ENCODE measurements around the gene SLC26A9. TPM values are rescaled to one million over a fixed set of nuclear protein-coding genes. Genes with fewer than 3 reads are reported as not detected.
A peak's percentile ranks its signal among the peaks of the same experiment; 100 is the strongest.

Gene SLC26A9
- total RNA-seq, 1 donor from 2014 or later: 2.9 TPM

GRCh38 chr1:205940710-205941109, 2.5 kb downstream of the SLC26A9 start:
- no peaks in the 10 kb centered on the region for H3K36me3 Mint-ChIP-seq (ENCODE audit: insufficient read depth)

GRCh38 chr1:205939690-205940330, 3.4 kb downstream of the SLC26A9 start:
- peak; percentile 60 for TF ChIP-seq CTCF (IDR thresholded peaks at IDR 0.05; ENCODE audit: unreplicated experiment)
- peak; percentile 43 for DNase-seq (ENCODE audit: low spot score, unreplicated experiment)
- peaks cover 47% of the 10 kb centered on the region for H3K4me1 Mint-ChIP-seq (ENCODE audit: low read depth)
- no peak overlapping the region for H3K4me3 Mint-ChIP-seq (ENCODE audit: low read depth)
- H3K27me3 Mint-ChIP-seq: peaks cover 7% of the 10 kb centered on the region
- no peaks in the 10 kb centered on the region for H3K9me3 Mint-ChIP-seq (ENCODE audit: low read depth)
- H3K36me3 Mint-ChIP-seq (ENCODE audit: insufficient read depth): no peaks in the 10 kb centered on the region
- H3K27ac Mint-ChIP-seq: peak overlapping the region; percentile 40

More at GRCh38 chr1:205940710-205941109, 2.5 kb downstream of the SLC26A9 start:
- Mint-ChIP-seq H3K27ac (peak overlapping the region; percentile 83), H3K4me3 (ENCODE audit: low read depth) (no peak overlapping the region), H3K4me1 (ENCODE audit: low read depth) (peaks cover 49% of the 10 kb centered on the region), H3K27me3 (peaks cover 12% of the 10 kb centered on the region), H3K9me3 (ENCODE audit: low read depth) (no peaks in the 10 kb centered on the region)
- TF ChIP-seq CTCF (IDR thresholded peaks at IDR 0.05; ENCODE audit: unreplicated experiment): no peak
- DNase-seq (ENCODE audit: low spot score, unreplicated experiment): no peak

GRCh38 chr1:205938682-205939081, 4.6 kb downstream of the SLC26A9 start:
- Mint-ChIP-seq H3K4me3 (ENCODE audit: low read depth) (no peak overlapping the region), H3K27ac (peak overlapping the region; percentile 74), H3K27me3 (peaks cover 7% of the 10 kb centered on the region), H3K4me1 (ENCODE audit: low read depth) (peaks cover 52% of the 10 kb centered on the region), H3K36me3 (ENCODE audit: insufficient read depth) (no peaks in the 10 kb centered on the region), H3K9me3 (ENCODE audit: low read depth) (no peaks in the 10 kb centered on the region)
- no peak for TF ChIP-seq CTCF (IDR thresholded peaks at IDR 0.05; ENCODE audit: unreplicated experiment)
- no peak for DNase-seq (ENCODE audit: low spot score, unreplicated experiment)

- H3K27me3 Mint-ChIP-seq: peaks cover 2% of the 10 kb centered on the region
- H3K27ac Mint-ChIP-seq: peak overlapping the region; percentile 82
- no peaks in the 10 kb centered on the region for H3K9me3 Mint-ChIP-seq (ENCODE audit: low read depth)
- peaks cover 60% of the 10 kb centered on the region for H3K4me1 Mint-ChIP-seq (ENCODE audit: low read depth)
- no peak for TF ChIP-seq CTCF (IDR thresholded peaks at IDR 0.05; ENCODE audit: unreplicated experiment)
- H3K4me3 Mint-ChIP-seq (ENCODE audit: low read depth): no peak overlapping the region
- no peaks in the 10 kb centered on the region for H3K36me3 Mint-ChIP-seq (ENCODE audit: insufficient read depth)
- no peak for DNase-seq (ENCODE audit: low spot score, unreplicated experiment)
Measured at GRCh38 chr1:205936846-205937586, 6.2 kb downstream of the SLC26A9 start.

- H3K36me3 Mint-ChIP-seq (ENCODE audit: insufficient read depth): no peaks in the 10 kb centered on the region
- peaks cover 58% of the 10 kb centered on the region for H3K4me1 Mint-ChIP-seq (ENCODE audit: low read depth)
- H3K4me3 Mint-ChIP-seq (ENCODE audit: low read depth): no peak overlapping the region
- no peaks in the 10 kb centered on the region for H3K27me3 Mint-ChIP-seq
- TF ChIP-seq CTCF (IDR thresholded peaks at IDR 0.05; ENCODE audit: unreplicated experiment): no peak
- no peaks in the 10 kb centered on the region for H3K9me3 Mint-ChIP-seq (ENCODE audit: low read depth)
- no peak for DNase-seq (ENCODE audit: low spot score, unreplicated experiment)
- H3K27ac Mint-ChIP-seq: peak overlapping the region; percentile 82
Measured at GRCh38 chr1:205936311-205936710, 6.9 kb downstream of the SLC26A9 start.
